Trophoblast cell (in vitro differentiated cells and primary cell): ENCODE measurements around the gene ZNF235.
"Not testable (repeated sequence)": the region's sequence is repeated elsewhere in the genome, so short reads cannot be mapped to it uniquely, and the experiment has no call there.

Experiments used
- DNase-seq, 2 donors: peaks; one replicate each; pipeline ENCODE4 v3.0.0-alpha.2; 2016
- H2AFZ ChIP-seq: 2 replicates; pipeline ENCODE4 v1.6.1; 2013; ENCODE audit warnings: low read length, moderate library complexity, mild to moderate bottlenecking; ENCODE audit not compliant: insufficient read depth, poor library complexity
- H2AK5ac ChIP-seq: 2 replicates; pipeline ENCODE4 v1.6.1; 2013; ENCODE audit warnings: mild to moderate bottlenecking, low read length
- H2BK120ac ChIP-seq: 2 replicates; pipeline ENCODE4 v1.6.1; 2013; ENCODE audit warnings: low read length, mild to moderate bottlenecking, moderate library complexity; ENCODE audit not compliant: insufficient read depth, poor library complexity
- H2BK12ac ChIP-seq: 2 replicates; pipeline ENCODE4 v1.6.1; 2013; ENCODE audit warnings: mild to moderate bottlenecking, low read length, moderate library complexity
- H2BK5ac ChIP-seq: 2 replicates; pipeline ENCODE4 v1.6.1; 2013; ENCODE audit warnings: low read length, low read depth, moderate library complexity, mild to moderate bottlenecking; ENCODE audit not compliant: poor library complexity
- H3K14ac ChIP-seq: 2 replicates; pipeline ENCODE4 v1.6.1; 2013; ENCODE audit warnings: mild to moderate bottlenecking, low read length
- H3K18ac ChIP-seq: 2 replicates; pipeline ENCODE4 v1.6.1; 2013; ENCODE audit warnings: mild to moderate bottlenecking, low read length
- H3K23ac ChIP-seq: 2 replicates; pipeline ENCODE4 v1.6.1; 2013; ENCODE audit warnings: low read length
- H3K27ac ChIP-seq: 2 replicates; pipeline ENCODE4 v1.5.1; 2013; ENCODE audit warnings: low read depth, mild to moderate bottlenecking, inconsistent platforms, low read length, moderate library complexity
- H3K27me3 ChIP-seq: 2 replicates; pipeline ENCODE4 v1.6.1; 2013; ENCODE audit warnings: inconsistent platforms, mild to moderate bottlenecking, low read length, moderate library complexity; ENCODE audit not compliant: insufficient read depth
- H3K36me3 ChIP-seq, 2 experiments: 1 replicate in 1 of 2; 2 replicates in 1 of 2; pipeline ENCODE4 v1.6.1; 2013; ENCODE audit warnings: low read length in 2 of 2, mild to moderate bottlenecking in 2 of 2, moderate library complexity in 1 of 2; ENCODE audit not compliant: insufficient read depth in 2 of 2, control insufficient read depth in 1 of 2
- H3K4ac ChIP-seq: 2 replicates; pipeline ENCODE4 v1.6.1; 2013; ENCODE audit warnings: low read depth, mild to moderate bottlenecking, low read length, moderate library complexity
- H3K4me1 ChIP-seq, 2 experiments: 1 replicate in 1 of 2; 2 replicates in 1 of 2; pipeline ENCODE4 v1.6.1; 2013; ENCODE audit warnings: low read length in 2 of 2, mild to moderate bottlenecking in 2 of 2, moderate library complexity in 1 of 2; ENCODE audit not compliant: insufficient read depth in 2 of 2, control insufficient read depth in 1 of 2
- H3K4me2 ChIP-seq: 2 replicates; pipeline ENCODE4 v1.6.1; 2013; ENCODE audit warnings: inconsistent platforms, mild to moderate bottlenecking, low read length, moderate library complexity
- H3K4me3 ChIP-seq: 2 replicates; pipeline ENCODE4 v1.5.1; 2013; ENCODE audit warnings: mild to moderate bottlenecking, low read depth, low read length, inconsistent platforms
- H3K79me1 ChIP-seq: one replicate; pipeline ENCODE4 v1.6.1; 2013; ENCODE audit warnings: low read length
- H3K79me2 ChIP-seq: 2 replicates; pipeline ENCODE4 v1.6.1; 2013; ENCODE audit warnings: low read length, mild to moderate bottlenecking; ENCODE audit not compliant: control insufficient read depth, insufficient read depth, poor library complexity
- H3K9ac ChIP-seq: 2 replicates; pipeline ENCODE4 v1.6.1; 2013; ENCODE audit warnings: mild to moderate bottlenecking, low read length
- H3K9me3 ChIP-seq: 2 replicates; pipeline ENCODE4 v1.6.1; 2013; ENCODE audit warnings: low read depth, mild to moderate bottlenecking, control low read depth, inconsistent platforms, low read length; ENCODE audit not compliant: insufficient read depth
- H4K12ac ChIP-seq: 2 replicates; pipeline ENCODE4 v1.6.1; 2013; ENCODE audit warnings: low read depth, mild to moderate bottlenecking, low read length, moderate library complexity
- H4K8ac ChIP-seq: 2 replicates; pipeline ENCODE4 v1.6.1; 2013; ENCODE audit warnings: low read depth, mild to moderate bottlenecking, low read length, moderate library complexity
- H4K91ac ChIP-seq: one replicate; pipeline ENCODE4 v1.6.1; 2013; ENCODE audit warnings: low read depth, mild to moderate bottlenecking, low read length, moderate library complexity
- WGBS: extraction: QIAGEN DNeasy Blood & Tissue Kit; methylation state at CpG from one replicate; pipeline ENCODE4 v1.1.7; 2013; ENCODE audit warnings: missing lambda C conversion rate; ENCODE audit not compliant: insufficient read length, insufficient coverage; ENCODE audit errors: extremely low coverage; 5-methylcytosine and 5-hydroxymethylcytosine counted together

The ZNF235 gene

GRCh38 chr19:44254496-44254895 is 50.3 kb downstream of the ZNF235 start:
- Histone ChIP-seq H4K8ac (no peak overlapping the region), H3K23ac (no peak overlapping the region), H2BK12ac (no peak overlapping the region), H3K27me3 (no peaks in the 10 kb centered on the region), H2AFZ (no peak overlapping the region), H3K14ac (no peak overlapping the region), H3K4me1 (no peaks in the 10 kb centered on the region), H2AK5ac (no peak overlapping the region), H3K27ac (no peak overlapping the region), H3K4me2 (no peak overlapping the region), H3K79me1 (no peaks in the 10 kb centered on the region), H3K9ac (no peak overlapping the region), H2BK120ac (no peak overlapping the region), H4K12ac (no peak overlapping the region), H4K91ac (no peak overlapping the region), H2BK5ac (no peak overlapping the region), H3K9me3 (no peaks in the 10 kb centered on the region), H3K36me3 (no peaks in the 10 kb centered on the region), H3K4me3 (no peak overlapping the region), H3K18ac (no peak overlapping the region), H3K4ac (no peak overlapping the region), H3K79me2 (no peaks in the 10 kb centered on the region)
- no CpG with 5 or more reads among the region's 2 CpGs for WGBS
- no peak for DNase-seq

GRCh38 chr19:44253392-44253791 is 51.4 kb downstream of the ZNF235 start:
- H4K12ac ChIP-seq, H3K4me1 ChIP-seq, H4K91ac ChIP-seq, H3K36me3 ChIP-seq, H4K8ac ChIP-seq, H3K14ac ChIP-seq, H2BK120ac ChIP-seq, H3K27me3 ChIP-seq, H3K23ac ChIP-seq, H3K79me1 ChIP-seq, H3K9me3 ChIP-seq, H2BK12ac ChIP-seq, H2AFZ ChIP-seq, H3K4me3 ChIP-seq, H3K4me2 ChIP-seq, H3K9ac ChIP-seq, H2BK5ac ChIP-seq, DNase-seq, H3K18ac ChIP-seq, H3K4ac ChIP-seq, H2AK5ac ChIP-seq, H3K79me2 ChIP-seq, H3K27ac ChIP-seq: not testable (repeated sequence)
- WGBS, result no CpG with 5 or more reads among the region's 2 CpGs

- not testable (repeated sequence) for DNase-seq, H4K8ac ChIP-seq, H3K4me3 ChIP-seq, H3K18ac ChIP-seq, H3K14ac ChIP-seq, H3K27ac ChIP-seq, H3K4ac ChIP-seq, H2BK120ac ChIP-seq, H4K12ac ChIP-seq, H3K4me2 ChIP-seq, H2AFZ ChIP-seq, H4K91ac ChIP-seq, H3K4me1 ChIP-seq, H3K23ac ChIP-seq, H3K36me3 ChIP-seq, H3K79me1 ChIP-seq, H3K9me3 ChIP-seq, H2AK5ac ChIP-seq, H3K9ac ChIP-seq, H2BK5ac ChIP-seq, H3K79me2 ChIP-seq, H2BK12ac ChIP-seq, H3K27me3 ChIP-seq
- no CpG with 5 or more reads among the region's 2 CpGs for WGBS
Measured at GRCh38 chr19:44252332-44252731, 52.5 kb downstream of the ZNF235 start.

- no peak for DNase-seq
- Histone ChIP-seq H3K79me1 (no peaks in the 10 kb centered on the region), H3K79me2 (no peaks in the 10 kb centered on the region), H3K36me3 (peaks cover 13 to 31% of the 10 kb centered on the region in 2 experiments), H3K4me3 (no peak overlapping the region), H2AFZ (no peak overlapping the region), H3K9me3 (no peaks in the 10 kb centered on the region), H4K8ac (no peak overlapping the region), H4K12ac (no peak overlapping the region), H3K18ac (no peak overlapping the region), H3K27me3 (no peaks in the 10 kb centered on the region), H3K27ac (no peak overlapping the region), H3K23ac (no peak overlapping the region), H3K9ac (no peak overlapping the region), H2BK120ac (no peak overlapping the region), H4K91ac (no peak overlapping the region), H3K4me2 (no peak overlapping the region), H2BK12ac (no peak overlapping the region), H2AK5ac (no peak overlapping the region), H3K4ac (no peak overlapping the region), H2BK5ac (no peak overlapping the region), H3K14ac (no peak overlapping the region), H3K4me1 (no peaks in the 10 kb centered on the region)
- no CpG with 5 or more reads among the region's 8 CpGs for WGBS
Measured at GRCh38 chr19:44236384-44236783, 68.4 kb downstream of the ZNF235 start.
